K562 (cell line): ENCODE measurements around the gene RIN3. TPM values are rescaled to one million over a fixed set of nuclear protein-coding genes. Genes with fewer than 3 reads are reported as not detected.

Experiments
- ATAC-seq: fragments of 200-7000 bp; cut with Tn5 transposase; 3 replicates; pipeline ENCODE4 v1.9.1; 2020; ENCODE audit warnings: moderate library complexity
- BruUV-seq: library from RNA; stranded (reverse); fragments of 400-500 nt; replicated peaks from 2 replicates; lab custom pipeline; 2021; lab: Mats Ljungman, UMichigan
- CTCF ChIA-PET: fragments of 300-600 bp; formaldehyde crosslinking; extraction: SDS; loops from one replicate; lab custom pipeline; 2021; ENCODE audit warnings: low intra/inter-chr PET ratio; lab: Yijun Ruan, JAX
- POLR2A ChIA-PET: fragments of 300-600, 350-650 bp; sonication (Branson Sonifier 250); formaldehyde crosslinking; extraction: SDS; loops from one replicate; lab custom pipeline; 2021; ENCODE audit warnings: antibody characterized with exemption, inconsistent platforms; lab: Yijun Ruan, JAX
- DNase-seq, 4 experiments: peaks; one replicate each; pipeline versions ENCODE4 v3.0.0 to v3.0.0-alpha.2; 2011 to 2018; ENCODE audit warnings: low spot score in 3 of 4, mixed read lengths in 3 of 4; ENCODE audit errors: extremely low read depth in 1 of 4
- FAIRE-seq: peaks from 2 replicates; lab custom pipeline; 2011; peaks lifted over from hg19 to GRCh38; lab: Jason Lieb, UNC
- H2AFZ ChIP-seq: 2 replicates; pipeline ENCODE4 v1.6.0; 2011; ENCODE audit warnings: low read depth, low read length, control low read depth, inconsistent platforms
- H3K27ac ChIP-seq: fragments of 200-600 bp; 3 replicates; pipeline ENCODE4 v1.8.0; 2011; ENCODE audit warnings: low read depth, mild to moderate bottlenecking, control low read depth, inconsistent platforms, low read length, moderate library complexity, mixed read lengths; ENCODE audit errors: extremely low read depth
- H3K27me3 ChIP-seq, 2 experiments: fragments of 300-600 bp in 1 of 2; 2 replicates in 1 of 2; 3 replicates in 1 of 2; pipeline versions ENCODE4 v1.6.0 to v1.8.0; 2011; ENCODE audit warnings: inconsistent platforms in 2 of 2, low read length in 2 of 2, mild to moderate bottlenecking in 1 of 2, mixed read lengths in 1 of 2, moderate library complexity in 1 of 2; ENCODE audit not compliant: control insufficient read depth in 2 of 2, insufficient read depth in 2 of 2
- H3K36me3 ChIP-seq: fragments of 300-600 bp; 3 replicates; pipeline ENCODE4 v1.8.0; 2011; ENCODE audit warnings: mild to moderate bottlenecking, low read length, inconsistent platforms; ENCODE audit not compliant: control insufficient read depth, insufficient read depth
- H3K4me1 ChIP-seq, 2 experiments: fragments of 200-600 bp in 1 of 2; replicated peaks in 1 of 2; 2 replicates in 1 of 2; 3 replicates in 1 of 2; pipeline versions ENCODE4 v1.5.1 to v1.8.0; 2011; ENCODE audit warnings: inconsistent platforms in 2 of 2, low read length in 2 of 2, mild to moderate bottlenecking in 1 of 2, mixed read lengths in 1 of 2, moderate library complexity in 1 of 2; ENCODE audit not compliant: control insufficient read depth in 2 of 2, insufficient read depth in 2 of 2
- H3K4me2 ChIP-seq: 2 replicates; pipeline ENCODE4 v1.6.1; 2011; ENCODE audit warnings: low read length, control low read depth, inconsistent platforms, mixed read lengths; ENCODE audit not compliant: insufficient read depth
- H3K4me3 ChIP-seq: fragments of 200-600 bp; sonication (generic), shearing (Covaris generic); 2 replicates; pipeline ENCODE4 v1.5.1; 2016; ENCODE audit warnings: control low read depth, inconsistent platforms
- H3K79me2 ChIP-seq: fragments of 200-600 bp; 3 replicates; pipeline ENCODE4 v1.8.0; 2011; ENCODE audit warnings: low read length, inconsistent platforms; ENCODE audit not compliant: control insufficient read depth, insufficient read depth
- H3K9ac ChIP-seq, 2 experiments: 2 replicates each; pipeline versions ENCODE4 v1.6.0 to v1.6.1; 2011; ENCODE audit warnings: low read depth in 2 of 2, low read length in 2 of 2, control low read depth in 1 of 2, inconsistent platforms in 1 of 2, mild to moderate bottlenecking in 1 of 2, mixed read lengths in 1 of 2; ENCODE audit not compliant: insufficient read depth in 1 of 2
- H3K9me1 ChIP-seq: one replicate; pipeline ENCODE4 v1.6.0; 2011; ENCODE audit warnings: inconsistent platforms, mild to moderate bottlenecking, low read length, moderate library complexity; ENCODE audit not compliant: control insufficient read depth, insufficient read depth
- H3K9me3 ChIP-seq: replicated peaks from 2 replicates; pipeline ENCODE4 v1.5.1; 2011; ENCODE audit warnings: low read depth, low read length, inconsistent platforms; ENCODE audit not compliant: control insufficient read depth, insufficient read depth
- H4K20me1 ChIP-seq: replicated peaks from 2 replicates; pipeline ENCODE4 v1.6.1; 2011; ENCODE audit warnings: low read length, inconsistent platforms, mixed read lengths; ENCODE audit not compliant: control insufficient read depth, insufficient read depth
- EWSR1 ChIP-seq: fragments of 450-650 bp; IDR thresholded peaks from 2 replicates; pipeline ENCODE4 v1.6.1; 2018; ENCODE audit warnings: borderline replicate concordance, mild to moderate bottlenecking, low read depth, moderate library complexity; ENCODE audit not compliant: partially characterized antibody
- MAFF ChIP-seq: IDR thresholded peaks from 2 replicates; pipeline ENCODE4 v1.6.1; 2012; ENCODE audit warnings: low read length, improper control_type of control experiment
- SIN3A ChIP-seq, 2 experiments: fragments of 150-350 bp in 1 of 2; IDR thresholded peaks; 2 replicates each; pipeline ENCODE4 v1.6.1; 2011 to 2016; ENCODE audit warnings: borderline replicate concordance in 2 of 2, low read depth in 2 of 2, low read length in 2 of 2, mild to moderate bottlenecking in 2 of 2, moderate library complexity in 2 of 2; ENCODE audit not compliant: control insufficient read depth in 1 of 2
- USF2 ChIP-seq: sonication (generic); formaldehyde crosslinking; IDR thresholded peaks from 2 replicates; pipeline ENCODE4 v1.5.0; 2020; ENCODE audit warnings: missing genetic modification reagents
- ZNF124 ChIP-seq: sonication (generic); formaldehyde crosslinking; IDR thresholded peaks from 2 replicates; pipeline ENCODE4 v1.8.1; 2022; ENCODE audit warnings: missing genetic modification reagents
- ZNF133 ChIP-seq: fragments of 250-450 bp; sonication (Bioruptor Pico); IDR thresholded peaks from 2 replicates; pipeline ENCODE4 v1.4.0; 2020; ENCODE audit warnings: mild to moderate bottlenecking
- ZNF217 ChIP-seq: sonication (generic); formaldehyde crosslinking; IDR thresholded peaks from 2 replicates; pipeline ENCODE4 v1.8.0; 2022; ENCODE audit warnings: mild to moderate bottlenecking, missing genetic modification reagents
- WGBS: fragments of 100-300 bp; shearing (Covaris generic); methylation state at CpG from one replicate; pipeline ENCODE4 v1.1.6; 2016; ENCODE audit warnings: low coverage, mixed read lengths; ENCODE audit not compliant: insufficient coverage; ENCODE audit errors: missing lambda C conversion rate; 5-methylcytosine and 5-hydroxymethylcytosine counted together
- in situ Hi-C: fragments of 300-500 bp; cut with MboI; formaldehyde crosslinking; loops from 4 replicates; pipeline ENCODE4 v1.15.0; 2018; ENCODE audit warnings: inconsistent platforms, mixed read lengths
- intact Hi-C: fragments of 100-400 bp; cut with micrococcal nuclease; formaldehyde crosslinking; loops from 2 replicates; pipeline ENCODE4 v1.14.2; 2022
- polyA plus RNA-seq, 8 experiments: library from polyadenylated mRNA; depleted of rRNA in 4 of 8; stranded (reverse) in 5 of 8; unstranded in 3 of 8; fragments of >200 nt; fragmentation: Nextera tagmentation in 2 of 8; fragmentation: Illumina TruSeq in 1 of 8; extraction: Ambion mirVana in 2 of 8; extraction: Trizol in 1 of 8; gene quantifications; 2 replicates each; pipeline versions ENCODE4 v1.2.1 to v1.2.3, GENCODE V29; 2011 to 2014; ENCODE audit warnings: inconsistent platforms in 1 of 8, missing spikeins in 1 of 8
- total RNA-seq, 7 experiments: library from RNA; depleted of rRNA in 6 of 7; stranded (reverse); fragments of >200 nt in 6 of 7; fragmentation: Illumina TruSeq in 2 of 7; extraction: Trizol in 2 of 7; gene quantifications; 2 replicates each; pipeline versions ENCODE4 v1.2.1 to v1.2.3, GENCODE V29; 2011 to 2021; ENCODE audit warnings: low replicate concordance in 1 of 7
- TF ChIP-seq, protein P1 (sequence below): IDR thresholded peaks from 2 replicates; pipeline ENCODE4 v1.6.1; 2012; ENCODE audit warnings: low read depth, low read length, improper control_type of control experiment, borderline replicate concordance

RIN3 gene
- total and polyA plus RNA-seq, 9 of the 15 experiments (the other 6 are each of a cell fraction or from before 2014, with no cell fraction given), result 0.01 to 0.49 (median 0.08) TPM; not detected in 5

DNA sequence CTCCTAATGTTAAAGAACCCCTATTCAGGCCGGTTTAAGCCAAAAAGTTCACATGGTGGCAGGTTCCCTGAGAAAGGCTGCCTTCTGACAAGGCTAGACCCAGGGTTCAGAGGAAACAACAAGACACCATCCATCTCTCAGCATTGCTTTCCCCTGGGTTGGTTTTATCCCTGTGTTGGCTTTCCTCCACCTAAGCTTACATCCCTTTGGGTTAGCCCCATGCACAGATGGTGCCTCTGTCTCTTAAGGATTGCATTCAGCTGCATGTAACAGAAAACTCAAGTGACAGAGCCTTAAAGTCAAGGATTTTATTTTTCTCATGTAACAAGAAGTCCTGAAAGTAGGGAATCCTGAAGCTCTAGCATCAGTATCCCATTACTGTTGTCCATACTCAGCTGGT, 42.8 kb upstream of the RIN3 start:
- no peak overlapping the region for H3K27ac ChIP-seq
- no peaks in the 10 kb centered on the region for H3K79me2 ChIP-seq
- no peak overlapping the region for H2AFZ ChIP-seq
- ATAC-seq, result no peak
- CTCF ChIA-PET, result no interaction called here
- H3K4me1 ChIP-seq, result no peaks in the 10 kb centered on the region
- TF ChIP-seq, protein P1, sequence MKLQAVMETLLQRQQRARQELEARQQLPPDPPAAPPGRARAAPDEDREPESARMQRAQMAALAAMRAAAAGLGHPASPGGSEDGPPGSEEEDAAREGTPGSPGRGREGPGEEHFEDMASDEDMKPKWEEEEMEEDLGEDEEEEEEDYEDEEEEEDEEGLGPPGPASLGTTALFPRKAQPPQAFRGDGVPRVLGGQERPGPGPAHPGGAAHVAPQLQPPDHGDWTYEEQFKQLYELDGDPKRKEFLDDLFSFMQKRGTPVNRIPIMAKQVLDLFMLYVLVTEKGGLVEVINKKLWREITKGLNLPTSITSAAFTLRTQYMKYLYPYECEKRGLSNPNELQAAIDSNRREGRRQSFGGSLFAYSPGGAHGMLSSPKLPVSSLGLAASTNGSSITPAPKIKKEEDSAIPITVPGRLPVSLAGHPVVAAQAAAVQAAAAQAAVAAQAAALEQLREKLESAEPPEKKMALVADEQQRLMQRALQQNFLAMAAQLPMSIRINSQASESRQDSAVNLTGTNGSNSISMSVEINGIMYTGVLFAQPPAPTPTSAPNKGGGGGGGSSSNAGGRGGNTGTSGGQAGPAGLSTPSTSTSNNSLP, result no peak
- no peak for TF ChIP-seq EWSR1
- no peak for TF ChIP-seq ZNF124 (CRISPR knock-in tag)
- no peak for TF ChIP-seq ZNF217 (CRISPR knock-in tag)
- no peak for TF ChIP-seq MAFF
- TF ChIP-seq USF2 (CRISPR knock-in tag), result no peak
- TF ChIP-seq ZNF133 (CRISPR knock-in tag), result no peak
- TF ChIP-seq SIN3A (IDR thresholded peaks at IDR 0.05; ENCODE audit: borderline replicate concordance in 2 of 2, control insufficient read depth in 1 of 2, low read depth in 2 of 2, low read length in 2 of 2), result no peak
- TF ChIP-seq, all 486 proteins: peak for 0
- Histone ChIP-seq H3K27me3 (no peaks in the 10 kb centered on the region; a peak in 1 of 5 replicates), H3K9ac (no peak overlapping the region), H3K4me3 (no peak overlapping the region), H4K20me1 (no peaks in the 10 kb centered on the region), H3K4me2 (no peak overlapping the region), H3K9me3 (no peaks in the 10 kb centered on the region), H3K9me1 (no peaks in the 10 kb centered on the region), H3K36me3 (no peaks in the 10 kb centered on the region)
- DNase-seq (no peak), FAIRE-seq (no peak)
- POLR2A ChIA-PET, result interaction anchor here (0.7 kb wide), 1 partner anchor 10 kb away, joined by 4 read pairs; no protein-coding TSS in a partner anchor
- WGBS, result 0% methylated on average over 1 of the region's 1 CpG
- BruUV-seq, result no TSS peak
- intact Hi-C loops (no loop called here), in situ Hi-C loops (no loop called here)
